ENCODE measurements around the gene MEN1.

DNA sequence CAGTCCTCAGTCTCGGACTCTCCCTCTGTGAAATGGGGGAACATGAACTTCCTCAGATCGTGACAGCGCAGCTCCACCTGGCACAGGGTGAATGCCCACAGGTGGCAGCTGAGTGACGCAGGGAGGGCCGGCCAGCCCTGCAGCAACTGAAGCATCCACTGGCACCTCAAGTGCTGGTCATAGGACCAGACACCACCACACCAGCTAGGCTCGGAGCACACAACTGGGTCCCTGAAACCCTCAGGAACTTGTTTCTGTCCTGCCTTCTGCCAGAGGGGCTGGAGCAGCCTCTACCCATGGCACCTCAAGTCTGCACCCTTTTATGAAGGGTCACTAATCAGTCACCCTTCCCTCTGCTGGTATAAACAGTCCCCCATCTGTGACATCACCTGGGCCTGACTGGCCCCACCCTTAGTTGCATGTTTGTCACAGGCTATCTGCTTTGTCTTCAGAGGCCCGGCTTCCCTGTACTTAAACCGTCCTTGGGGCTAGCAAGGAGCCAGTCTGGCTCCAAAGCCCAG lies 41.5 kb upstream of the MEN1 start:
- no peak for TF ChIP-seq FOXK2 (IDR thresholded peaks at IDR 0.05)
- TF ChIP-seq NFRKB (IDR thresholded peaks at IDR 0.05) = no peak
- no peak for TF ChIP-seq ZNF384 (IDR thresholded peaks at IDR 0.05)
- TF ChIP-seq HDGF (IDR thresholded peaks at IDR 0.05; ENCODE audit: borderline replicate concordance) = no peak
